ENCODE results near the gene EPB41L1.
A peak's percentile ranks its signal among the peaks of the same experiment; 100 is the strongest.

Gene EPB41L1

GRCh38 chr20:36235892-36236785 lies 81.6 kb downstream of the EPB41L1 start, which contains the start of gene AAR2 (continued):
- peak; percentile 37; the same call in 1 of the 2 replicates for TF ChIP-seq ZBTB44 (tag by site-specific recombination; IDR thresholded peaks at IDR 0.05)
- no peak for TF ChIP-seq ZNF202 (tag by site-specific recombination; IDR thresholded peaks at IDR 0.05; ENCODE audit: borderline replicate concordance)
- 0 out of 2 replicates have a peak, but pooled peaks have one; percentile 13 for TF ChIP-seq ZNF513 (tag by site-specific recombination; IDR thresholded peaks at IDR 0.05)
- TF ChIP-seq ZEB2 (tag by site-specific recombination; IDR thresholded peaks at IDR 0.05), result peak; percentile 81; the same call in 1 of the 2 replicates
- no peak for TF ChIP-seq ZNF510 (tag by site-specific recombination; IDR thresholded peaks at IDR 0.05; ENCODE audit: insufficient replicate concordance)
- TF ChIP-seq SETDB1 (IDR thresholded peaks at IDR 0.05; ENCODE audit: insufficient read length, low read length), result peak; percentile 51
- no peak for TF ChIP-seq ZNF155 (tag by site-specific recombination; IDR thresholded peaks at IDR 0.05)
- peak; percentile 74 for TF ChIP-seq ZNF600 (tag by site-specific recombination; IDR thresholded peaks at IDR 0.05)
- TF ChIP-seq ZNF555 (tag by site-specific recombination; conservative IDR thresholded peaks at IDR 0.05), result no peak
- TF ChIP-seq PRDM4 (tag by site-specific recombination; IDR thresholded peaks at IDR 0.05), result 0 out of 2 replicates have a peak, but pooled peaks have one; percentile 47
- TF ChIP-seq ZNF664 (tag by site-specific recombination; IDR thresholded peaks at IDR 0.05), result peak; percentile 41; the same call in 1 of the 2 replicates
- TF ChIP-seq ZNF146 (tag by site-specific recombination; IDR thresholded peaks at IDR 0.05), result no peak
- TF ChIP-seq KLF10 (tag by site-specific recombination; IDR thresholded peaks at IDR 0.05), result peak; percentile 30; the same call in 1 of the 2 replicates
- no peak for TF ChIP-seq ZNF423 (tag by site-specific recombination; IDR thresholded peaks at IDR 0.05)
- TF ChIP-seq EGR2 (tag by site-specific recombination; IDR thresholded peaks at IDR 0.05; ENCODE audit: low read depth), result no peak
- no peak for TF ChIP-seq ZNF169 (tag by site-specific recombination; IDR thresholded peaks at IDR 0.05)
- TF ChIP-seq ZFP37 (tag by site-specific recombination; IDR thresholded peaks at IDR 0.05), result peak; percentile 93; the same call in 1 of the 2 replicates
- TF ChIP-seq ZNF701 (tag by site-specific recombination; IDR thresholded peaks at IDR 0.05), result no peak
- peak; percentile 39; the same call in 1 of the 2 replicates for TF ChIP-seq ZBTB20 (tag by site-specific recombination; IDR thresholded peaks at IDR 0.05)
- no peak for TF ChIP-seq ZNF19 (tag by site-specific recombination; IDR thresholded peaks at IDR 0.05; ENCODE audit: low read depth)
- TF ChIP-seq ZBTB7A (tag by site-specific recombination; IDR thresholded peaks at IDR 0.05; ENCODE audit: low read depth), result 0 out of 2 replicates have a peak, but pooled peaks have one; percentile 17
- TF ChIP-seq ZBTB49 (tag by site-specific recombination; IDR thresholded peaks at IDR 0.05; ENCODE audit: low read depth), result no peak
- no peak for TF ChIP-seq ZFP3 (tag by site-specific recombination; IDR thresholded peaks at IDR 0.05; ENCODE audit: low read depth)
- TF ChIP-seq TSHZ1 (tag by site-specific recombination; IDR thresholded peaks at IDR 0.05; ENCODE audit: borderline replicate concordance), result no peak
- TF ChIP-seq ZNF530 (tag by site-specific recombination; IDR thresholded peaks at IDR 0.05; ENCODE audit: low read depth), result no peak
- TF ChIP-seq ZNF707 (tag by site-specific recombination; IDR thresholded peaks at IDR 0.05), result no peak
- TF ChIP-seq ZNF560 (tag by site-specific recombination; IDR thresholded peaks at IDR 0.05; ENCODE audit: borderline replicate concordance), result no peak
- TF ChIP-seq ZNF426 (tag by site-specific recombination; IDR thresholded peaks at IDR 0.05), result no peak
